ENCODE measurements around the gene FCGR2B.
"Not testable (repeated sequence)": the region's sequence is repeated elsewhere in the genome, so short reads cannot be mapped to it uniquely, and the experiment has no call there.

Gene FCGR2B

DNA sequence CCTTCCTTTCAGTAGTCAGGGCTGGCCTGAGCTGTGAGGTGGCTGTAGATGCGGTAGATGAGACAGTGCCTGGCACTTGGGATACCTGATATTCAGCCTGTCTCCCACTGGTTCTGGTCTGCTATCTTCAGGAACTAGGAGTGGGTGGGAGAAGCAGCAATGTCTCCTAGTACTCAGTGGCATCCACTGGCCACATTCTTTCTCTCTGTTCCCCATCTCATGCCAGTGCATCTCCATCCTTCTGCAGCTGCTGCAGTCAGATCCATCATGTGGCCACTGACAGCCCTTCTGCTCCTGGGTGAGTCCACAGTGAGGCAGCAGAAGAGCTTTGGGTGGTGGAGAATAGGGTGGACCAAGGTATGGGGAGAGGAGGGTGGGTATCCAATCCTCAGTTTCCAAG lies 59.5 kb downstream of the FCGR2B start:
- TF ChIP-seq, protein P1, sequence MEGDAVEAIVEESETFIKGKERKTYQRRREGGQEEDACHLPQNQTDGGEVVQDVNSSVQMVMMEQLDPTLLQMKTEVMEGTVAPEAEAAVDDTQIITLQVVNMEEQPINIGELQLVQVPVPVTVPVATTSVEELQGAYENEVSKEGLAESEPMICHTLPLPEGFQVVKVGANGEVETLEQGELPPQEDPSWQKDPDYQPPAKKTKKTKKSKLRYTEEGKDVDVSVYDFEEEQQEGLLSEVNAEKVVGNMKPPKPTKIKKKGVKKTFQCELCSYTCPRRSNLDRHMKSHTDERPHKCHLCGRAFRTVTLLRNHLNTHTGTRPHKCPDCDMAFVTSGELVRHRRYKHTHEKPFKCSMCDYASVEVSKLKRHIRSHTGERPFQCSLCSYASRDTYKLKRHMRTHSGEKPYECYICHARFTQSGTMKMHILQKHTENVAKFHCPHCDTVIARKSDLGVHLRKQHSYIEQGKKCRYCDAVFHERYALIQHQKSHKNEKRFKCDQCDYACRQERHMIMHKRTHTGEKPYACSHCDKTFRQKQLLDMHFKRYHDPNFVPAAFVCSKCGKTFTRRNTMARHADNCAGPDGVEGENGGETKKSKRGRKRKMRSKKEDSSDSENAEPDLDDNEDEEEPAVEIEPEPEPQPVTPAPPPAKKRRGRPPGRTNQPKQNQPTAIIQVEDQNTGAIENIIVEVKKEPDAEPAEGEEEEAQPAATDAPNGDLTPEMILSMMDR (IDR thresholded peaks at IDR 0.05; ENCODE audit: insufficient read depth, missing control alignments) = no peak
- FAIRE-seq (no peak), DNase-seq (ENCODE audit: insufficient read length, low spot score) (no peak)

DNA sequence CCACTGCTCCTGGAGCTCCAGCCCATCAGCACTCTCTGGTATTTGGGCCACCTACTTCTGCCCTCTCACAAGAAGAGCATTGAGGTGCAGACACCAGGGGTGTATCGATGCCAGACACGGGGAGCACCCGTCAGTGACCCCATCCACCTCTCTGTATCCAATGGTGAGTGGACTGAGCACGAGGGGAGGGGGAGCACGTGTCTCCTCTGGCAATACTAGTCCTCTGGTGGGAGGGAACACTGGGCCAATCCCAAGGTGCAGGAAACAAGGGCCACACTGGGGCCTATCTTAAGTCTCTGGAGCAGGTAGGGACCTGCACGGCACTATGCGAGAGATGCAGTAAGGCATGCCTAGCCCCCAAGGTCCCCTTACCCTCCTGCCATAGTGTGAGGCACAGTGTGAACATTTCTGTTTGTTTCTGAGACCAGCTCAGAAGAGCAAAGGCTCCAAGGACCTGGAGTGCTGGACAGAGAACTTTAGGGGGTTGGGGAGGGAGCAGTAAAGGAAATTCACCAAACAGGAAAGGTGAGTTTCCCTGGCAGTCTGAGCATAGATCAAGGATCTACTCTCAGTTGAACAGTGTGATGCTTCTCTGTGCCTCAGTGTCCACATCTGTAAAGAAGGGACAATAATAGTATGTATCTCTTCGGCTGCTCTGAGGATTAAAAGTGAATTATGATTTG lies 60.7 kb downstream of the FCGR2B start:
- FAIRE-seq (no peak), DNase-seq (ENCODE audit: insufficient read length, low spot score) (no peak)
- TF ChIP-seq, protein P1 (IDR thresholded peaks at IDR 0.05; ENCODE audit: insufficient read depth, missing control alignments) = no peak

DNA sequence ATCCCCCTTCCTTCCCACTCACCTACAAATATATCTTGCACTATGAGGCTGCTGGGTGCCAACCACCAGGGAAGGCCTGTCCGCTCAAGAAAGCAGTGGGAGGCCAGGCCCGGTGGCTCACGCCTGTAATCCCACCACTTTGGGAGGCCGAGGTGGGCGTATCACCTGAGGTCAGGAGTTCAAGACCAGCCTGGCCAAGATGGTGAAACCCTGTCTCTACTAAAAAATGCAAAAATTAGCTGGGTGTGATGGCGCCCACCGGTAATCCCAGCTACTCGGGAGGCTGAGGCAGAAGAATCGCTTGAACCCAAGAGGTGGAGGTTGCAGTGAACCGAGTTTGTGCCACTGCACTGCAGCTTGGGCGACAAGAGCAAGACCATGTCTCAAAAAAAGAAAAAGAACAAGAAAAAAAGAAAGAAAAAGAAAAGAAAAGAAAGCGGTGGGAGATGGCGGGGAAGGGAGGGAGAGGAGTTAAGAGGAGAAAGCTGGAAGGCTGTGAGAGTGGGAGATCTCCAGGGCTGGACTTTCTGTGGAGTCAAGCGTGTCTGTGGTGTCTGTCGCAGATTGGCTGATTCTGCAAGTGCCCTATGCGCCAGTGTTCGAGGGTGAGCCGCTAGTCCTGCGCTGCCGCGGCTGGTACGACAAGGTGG lies 62.4 kb downstream of the FCGR2B start:
- FAIRE-seq; DNase-seq (ENCODE audit: insufficient read length, low spot score): not testable (repeated sequence)

DNA sequence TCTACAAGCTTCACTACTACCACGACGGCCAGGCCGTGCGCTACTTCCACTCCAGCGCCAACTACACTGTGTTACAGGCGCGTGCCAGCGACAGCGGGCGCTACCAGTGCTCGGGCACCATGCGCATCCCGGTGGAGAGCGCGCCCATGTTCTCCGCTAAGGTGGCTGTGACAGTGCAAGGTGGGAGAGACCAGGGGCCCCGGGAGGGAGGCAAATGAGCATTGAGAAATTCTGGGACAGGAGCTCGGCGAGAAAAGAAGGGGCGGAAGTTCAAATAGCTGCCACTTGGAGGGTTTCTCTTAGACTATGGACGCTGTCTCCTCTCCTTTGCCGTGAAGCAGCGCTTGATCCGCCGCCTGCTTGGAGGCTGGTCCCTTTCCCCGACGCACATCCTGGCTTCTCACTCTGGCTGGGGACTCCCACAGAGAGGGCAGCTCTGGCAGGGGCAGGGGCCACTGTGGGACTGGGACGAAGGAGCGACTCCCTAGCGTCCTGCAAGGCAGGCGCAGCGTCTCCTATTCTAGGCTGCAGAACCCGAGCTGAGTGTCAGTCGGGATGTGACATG lies 63.0 kb downstream of the FCGR2B start:
- TF ChIP-seq, protein P1 (IDR thresholded peaks at IDR 0.05; ENCODE audit: insufficient read depth, missing control alignments) = no peak
- no peak for FAIRE-seq
- DNase-seq (ENCODE audit: insufficient read length, low spot score) = no peak

DNA sequence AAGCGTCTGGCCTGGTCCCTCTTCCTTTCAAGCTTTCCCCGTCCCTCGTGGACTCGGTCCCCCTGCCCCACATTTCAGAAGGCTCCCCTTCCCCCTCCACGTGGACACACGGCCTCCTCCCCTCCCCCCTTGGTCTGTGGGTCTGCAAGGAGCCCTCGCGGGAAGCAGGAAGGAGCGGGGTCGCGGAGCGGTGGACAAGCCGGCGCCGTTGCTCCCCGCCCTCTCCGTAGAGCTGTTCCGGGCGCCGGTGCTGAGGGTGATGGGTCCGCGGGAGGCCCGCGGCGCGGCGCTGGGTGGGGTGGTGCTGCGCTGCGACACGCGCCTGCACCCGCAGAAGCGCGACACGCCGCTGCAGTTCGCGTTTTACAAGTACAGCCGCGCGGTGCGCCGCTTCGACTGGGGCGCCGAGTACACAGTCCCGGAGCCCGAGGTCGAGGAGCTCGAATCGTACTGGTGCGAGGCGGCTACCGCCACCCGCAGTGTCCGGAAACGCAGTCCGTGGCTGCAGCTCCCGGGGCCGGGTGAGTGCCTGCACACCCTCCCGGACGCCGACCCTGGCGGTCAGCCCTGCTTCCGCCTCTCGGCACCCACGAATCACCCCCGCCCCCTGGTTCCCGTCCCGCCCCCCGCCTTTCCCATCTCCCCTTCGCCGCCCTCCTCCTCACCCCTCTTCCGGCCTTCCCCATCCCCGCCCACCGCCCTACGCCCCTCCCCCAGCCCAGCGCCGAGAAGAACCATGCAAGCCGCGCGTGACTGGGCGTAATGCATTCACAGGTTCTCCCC lies 63.7 kb downstream of the FCGR2B start:
- FAIRE-seq = no peak
- TF ChIP-seq, protein P1 (IDR thresholded peaks at IDR 0.05; ENCODE audit: insufficient read depth, missing control alignments) = no peak
- peak; percentile 79 for DNase-seq (ENCODE audit: insufficient read length, low spot score)

DNA sequence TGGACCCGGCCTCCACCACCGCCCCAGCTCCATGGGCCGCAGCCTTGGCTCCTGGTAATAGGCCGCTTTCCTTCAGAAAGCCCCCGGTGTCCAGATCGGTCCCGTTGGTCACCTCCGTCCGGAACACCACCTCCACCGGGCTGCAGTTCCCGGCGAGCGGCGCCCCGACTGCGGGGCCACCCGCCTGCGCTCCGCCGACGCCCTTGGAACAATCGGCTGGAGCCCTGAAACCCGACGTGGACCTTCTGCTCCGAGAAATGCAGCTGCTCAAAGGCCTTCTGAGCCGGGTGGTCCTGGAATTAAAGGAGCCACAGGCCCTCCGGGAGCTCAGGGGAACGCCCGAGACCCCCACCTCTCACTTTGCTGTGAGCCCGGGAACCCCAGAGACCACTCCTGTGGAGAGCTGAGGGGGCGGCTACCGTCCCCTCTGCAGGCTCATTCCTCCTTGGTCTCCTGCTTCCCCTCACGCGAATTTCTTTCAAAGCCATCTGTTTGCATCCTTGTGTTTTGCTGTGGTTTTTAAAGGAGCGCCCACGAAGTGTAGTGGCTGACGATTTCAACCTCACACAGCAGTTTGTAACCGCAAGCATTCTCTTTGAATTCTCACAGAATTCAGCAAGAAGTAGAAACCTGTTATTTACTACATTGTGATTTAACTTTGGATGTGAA lies 64.4 kb downstream of the FCGR2B start:
- DNase-seq (ENCODE audit: insufficient read length, low spot score) (no peak), FAIRE-seq (no peak)
- TF ChIP-seq, protein P1 (IDR thresholded peaks at IDR 0.05; ENCODE audit: insufficient read depth, missing control alignments) = no peak
